ENCODE measurements around the gene ZNRF1. TPM values are rescaled to one million over a fixed set of nuclear protein-coding genes. Genes with fewer than 3 reads are reported as not detected.

The ZNRF1 gene
- total and polyA plus RNA-seq, 10 of the 15 experiments (the other 5 are each of a cell fraction or from before 2014, with no cell fraction given) = 5.8 to 25.9 (median 14.3) TPM

DNA sequence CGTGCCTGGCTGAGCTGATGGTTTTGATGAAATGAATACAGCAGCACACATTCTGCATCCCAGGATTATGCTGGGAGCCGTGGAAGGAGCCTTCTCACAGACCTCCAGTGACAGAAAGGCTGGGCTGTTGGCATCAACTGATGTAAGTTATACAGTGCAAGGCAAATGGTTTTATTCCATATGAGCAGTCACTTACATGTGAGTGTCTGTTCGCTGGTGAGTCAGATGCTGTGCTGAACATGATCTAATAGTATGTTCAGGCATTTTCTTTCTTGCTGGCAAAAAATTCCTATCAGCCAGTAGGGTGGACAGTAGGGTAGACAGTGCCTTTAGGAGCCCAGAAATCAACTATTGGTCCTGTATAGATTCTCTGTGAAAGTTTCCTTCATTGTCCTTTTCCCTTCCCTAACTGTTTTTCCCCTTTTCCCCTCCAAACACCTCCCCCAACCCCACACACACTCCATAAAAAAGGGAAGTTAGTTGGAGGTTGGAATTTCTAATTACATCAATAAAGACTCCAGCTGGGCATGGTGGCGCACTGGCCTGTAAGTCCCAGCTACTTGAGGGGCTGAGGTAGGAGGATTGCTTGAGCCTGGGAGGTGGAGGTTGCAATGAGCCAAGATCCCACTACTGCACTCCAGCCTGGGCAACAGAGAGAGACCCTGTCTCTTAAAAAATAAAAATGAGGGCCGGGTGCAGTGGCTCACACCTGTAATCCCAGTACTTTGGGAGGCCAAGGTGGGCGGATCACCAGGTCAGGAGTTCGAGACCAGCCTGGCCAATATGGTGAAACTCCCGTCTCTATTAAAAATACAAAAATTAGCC, 81.6 kb downstream of the ZNRF1 start (continued):
- TF ChIP-seq TAF1 (IDR thresholded peaks at IDR 0.05; ENCODE audit: borderline replicate concordance, low read depth, low read length) = no peak
- no peak for TF ChIP-seq HSF1 (IDR thresholded peaks at IDR 0.05; ENCODE audit: low read depth, low read length)

- Histone ChIP-seq H3K9me3 (replicated peaks; ENCODE audit: control insufficient read depth, insufficient read depth, low read length) (no peaks in the 10 kb centered on the region), H3K4me2 (ENCODE audit: control insufficient read depth, insufficient read depth) (peak overlapping the region; percentile 15; the same call in 1 of the 2 replicates), H3K27me3 (replicated peaks in 1 of 2; ENCODE audit: control insufficient read depth in 2 of 2, insufficient read depth in 2 of 2, low read length in 1 of 2) (no peaks in the 10 kb centered on the region), H4K20me1 (ENCODE audit: control insufficient read depth, insufficient read depth) (no peaks in the 10 kb centered on the region; the same call in 1 of the 2 replicates), H3K79me2 (ENCODE audit: control insufficient read depth, insufficient read depth, low read length) (peaks cover 5% of the 10 kb centered on the region), H3K4me3 (no peak overlapping the region), H3K4me1 (ENCODE audit: control insufficient read depth, insufficient read depth, low read length) (peaks cover 9% of the 10 kb centered on the region), H2AFZ (ENCODE audit: control insufficient read depth, low read depth, low read length) (no peak overlapping the region), H3K27ac (ENCODE audit: control insufficient read depth, insufficient read depth) (no peak overlapping the region), H3K36me3 (ENCODE audit: control insufficient read depth in 2 of 2, insufficient read depth in 2 of 2, low read length in 1 of 2) (peaks cover 0 to 1% of the 10 kb centered on the region in 2 experiments; a peak in 1 of 4 replicates), H3K9ac (ENCODE audit: control insufficient read depth, insufficient read depth, low read length) (no peak overlapping the region)
- FAIRE-seq = no peak
- intact Hi-C loops (cut with micrococcal nuclease; ENCODE audit: unreplicated experiment) = no loop called here
- DNase-seq (ENCODE audit: low read depth, low spot score) = no peak
- no TSS peak for BruUV-seq (replicated peaks)
- POLR2A ChIA-PET = no interaction called here
- CTCF ChIA-PET = no interaction called here
- RAD21 ChIA-PET (ENCODE audit: unreplicated experiment) = no interaction called here
- peak; percentile 58 for ATAC-seq
- in situ Hi-C loops (cut with MboI) = no loop called here
- WGBS (ENCODE audit: insufficient coverage, insufficient replicate concordance, low lambda C conversion rate, missing lambda C conversion rate) = 11% methylated on average over 6 of the region's 6 CpGs
- SMC1A ChIA-PET (ENCODE audit: uncharacterized antibody, unreplicated experiment) = no interaction called here
- no peak for TF ChIP-seq HSF1 (IDR thresholded peaks at IDR 0.05; ENCODE audit: low read depth, low read length)
- TF ChIP-seq ATF3 (IDR thresholded peaks at IDR 0.05; ENCODE audit: borderline replicate concordance, extremely low read depth, low read depth, low read length) = no peak
- no peak for TF ChIP-seq RAD21 (IDR thresholded peaks at IDR 0.05; ENCODE audit: insufficient read depth, low read depth, low read length)
- peak; percentile 61; the same call in 1 of the 2 replicates for TF ChIP-seq SPI1 (IDR thresholded peaks at IDR 0.05; ENCODE audit: borderline replicate concordance, insufficient read depth, low read depth, low read length)
- no peak for TF ChIP-seq KLF5 (IDR thresholded peaks at IDR 0.05; ENCODE audit: partially characterized antibody)
- no peak for TF ChIP-seq CHD1 (IDR thresholded peaks at IDR 0.05; ENCODE audit: low read depth, low read length)
- TF ChIP-seq IRF4 (IDR thresholded peaks at IDR 0.05; ENCODE audit: low read depth, low read length) = no peak
- TF ChIP-seq CBX3 (IDR thresholded peaks at IDR 0.05; ENCODE audit: borderline replicate concordance, low read depth) = no peak
- no peak for TF ChIP-seq SREBF1 (IDR thresholded peaks at IDR 0.05; ENCODE audit: low read length)
- peak; percentile 51; the same call in 1 of the 2 replicates for TF ChIP-seq RUNX3 (IDR thresholded peaks at IDR 0.05; ENCODE audit: low read length)
- no peak for TF ChIP-seq HDAC6 (IDR thresholded peaks at IDR 0.05; ENCODE audit: unreplicated experiment)
- TF ChIP-seq SKIL (IDR thresholded peaks at IDR 0.05; ENCODE audit: low read depth, poor library complexity, severe bottlenecking) = no peak
- TF ChIP-seq IKZF1 (conservative IDR thresholded peaks at IDR 0.05) = 0 out of 2 replicates have a peak, but pooled peaks have one; percentile 37
- TF ChIP-seq MEF2B (IDR thresholded peaks at IDR 0.05; ENCODE audit: partially characterized antibody, poor library complexity, severe bottlenecking) = peak; percentile 81
Measured at GRCh38 chr16:75081179-75081859, 82.5 kb downstream of the ZNRF1 start.

Measured in GM12878 (cell line).